ENCODE results near the gene FAM193A. TPM values are rescaled to one million over a fixed set of nuclear protein-coding genes. Genes with fewer than 3 reads are reported as not detected.

Gene FAM193A
- total RNA-seq, 6 donors from 2014 or later: 23.7 to 87.0 (median 27.1) TPM

DNA sequence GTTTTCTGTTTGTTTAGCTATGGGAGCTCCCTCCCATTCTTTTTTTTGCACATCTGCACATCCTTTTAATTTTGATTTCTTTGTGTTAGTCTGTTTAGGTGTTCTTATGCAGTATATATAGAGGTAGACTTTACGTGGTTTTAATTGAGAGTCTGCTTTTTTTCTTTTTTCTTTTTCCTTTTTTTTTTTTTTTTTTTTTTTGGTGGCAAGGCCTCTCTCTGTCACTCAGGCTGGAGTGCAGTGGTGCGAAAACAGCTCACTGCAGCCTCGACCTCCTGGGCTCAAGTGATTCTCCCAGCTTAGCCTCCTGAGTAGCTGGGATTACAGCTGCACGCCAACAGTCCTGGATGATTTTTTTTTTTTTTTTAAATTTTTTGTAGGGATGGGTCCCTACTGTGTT is 68.2 kb downstream of the FAM193A start:
- Histone ChIP-seq H3K27ac (no peak overlapping the region), H3K4me3 (no peak overlapping the region), H3K27me3 (no peaks in the 10 kb centered on the region), H3K4me1 (peaks cover 8 to 17% (median 10%) of the 10 kb centered on the region in 4 donors), H3K9me3 (no peaks in the 10 kb centered on the region), H3K36me3 (no peaks in the 10 kb centered on the region)
- ATAC-seq (ENCODE audit: low FRiP score in 2 of 2): no peak
- DNase-seq: no peak
- TF ChIP-seq EP300 (IDR thresholded peaks at IDR 0.05): no peak
- TF ChIP-seq POLR2A (IDR thresholded peaks at IDR 0.05): no peak
- TF ChIP-seq, protein P1, sequence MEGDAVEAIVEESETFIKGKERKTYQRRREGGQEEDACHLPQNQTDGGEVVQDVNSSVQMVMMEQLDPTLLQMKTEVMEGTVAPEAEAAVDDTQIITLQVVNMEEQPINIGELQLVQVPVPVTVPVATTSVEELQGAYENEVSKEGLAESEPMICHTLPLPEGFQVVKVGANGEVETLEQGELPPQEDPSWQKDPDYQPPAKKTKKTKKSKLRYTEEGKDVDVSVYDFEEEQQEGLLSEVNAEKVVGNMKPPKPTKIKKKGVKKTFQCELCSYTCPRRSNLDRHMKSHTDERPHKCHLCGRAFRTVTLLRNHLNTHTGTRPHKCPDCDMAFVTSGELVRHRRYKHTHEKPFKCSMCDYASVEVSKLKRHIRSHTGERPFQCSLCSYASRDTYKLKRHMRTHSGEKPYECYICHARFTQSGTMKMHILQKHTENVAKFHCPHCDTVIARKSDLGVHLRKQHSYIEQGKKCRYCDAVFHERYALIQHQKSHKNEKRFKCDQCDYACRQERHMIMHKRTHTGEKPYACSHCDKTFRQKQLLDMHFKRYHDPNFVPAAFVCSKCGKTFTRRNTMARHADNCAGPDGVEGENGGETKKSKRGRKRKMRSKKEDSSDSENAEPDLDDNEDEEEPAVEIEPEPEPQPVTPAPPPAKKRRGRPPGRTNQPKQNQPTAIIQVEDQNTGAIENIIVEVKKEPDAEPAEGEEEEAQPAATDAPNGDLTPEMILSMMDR (IDR thresholded peaks at IDR 0.05): no peak
- no peak for TF ChIP-seq POLR2AphosphoS5 (IDR thresholded peaks at IDR 0.05)
- 84 to 89% methylated on average over 4 of the region's 4 CpGs for WGBS, 2 donors

DNA sequence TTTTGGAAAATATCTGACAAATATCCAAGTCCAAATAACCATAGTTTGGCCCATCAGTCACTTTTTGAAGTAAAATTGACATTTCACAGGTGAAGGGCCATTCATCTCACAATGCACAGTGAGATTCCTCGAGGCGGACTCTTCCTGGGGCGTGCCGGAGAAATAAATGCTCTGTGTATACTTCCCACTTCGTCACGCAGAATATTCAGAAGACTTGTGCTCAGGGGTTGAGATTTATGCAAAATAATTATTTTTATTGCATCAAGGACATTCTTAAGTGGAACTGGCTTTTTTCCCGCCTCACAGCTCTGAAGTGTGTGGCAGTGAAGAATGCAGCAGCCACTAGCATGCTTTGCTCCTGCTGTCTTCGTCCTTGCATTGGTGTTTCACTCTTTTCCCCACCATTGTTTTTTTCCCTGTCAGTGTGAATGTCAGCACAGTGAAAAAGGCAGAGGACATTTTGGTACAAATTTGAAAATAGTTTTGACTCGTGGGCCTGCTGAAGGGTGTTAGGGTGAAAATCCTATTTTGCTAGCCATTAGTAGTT is 70.6 kb downstream of the FAM193A start:
- Histone ChIP-seq H3K27me3 (no peaks in the 10 kb centered on the region), H3K36me3 (no peaks in the 10 kb centered on the region), H3K9me3 (no peaks in the 10 kb centered on the region), H3K27ac (no peak overlapping the region), H3K4me1 (peaks cover 8 to 11% (median 10%) of the 10 kb centered on the region in 4 donors), H3K4me3 (no peak overlapping the region)
- 69 to 83% methylated on average over 9 of the region's 9 CpGs for WGBS, 2 donors
- TF ChIP-seq EP300 (IDR thresholded peaks at IDR 0.05) (no peak), POLR2AphosphoS5 (IDR thresholded peaks at IDR 0.05) (no peak), POLR2A (IDR thresholded peaks at IDR 0.05) (no peak)
- TF ChIP-seq, protein P1 (IDR thresholded peaks at IDR 0.05): no peak
- ATAC-seq (ENCODE audit: low FRiP score in 2 of 2) (no peak), DNase-seq (no peak)

- H3K4me3 ChIP-seq: no peak overlapping the region
- no peaks in the 10 kb centered on the region for H3K9me3 ChIP-seq
- 92 to 95% methylated on average over 10 of the region's 10 CpGs for WGBS, 2 donors
- peaks cover 8 to 11% (median 10%) of the 10 kb centered on the region in 4 donors for H3K4me1 ChIP-seq
- TF ChIP-seq, protein P1 (IDR thresholded peaks at IDR 0.05): no peak
- TF ChIP-seq EP300 (IDR thresholded peaks at IDR 0.05): no peak
- TF ChIP-seq POLR2AphosphoS5 (IDR thresholded peaks at IDR 0.05): no peak
- TF ChIP-seq POLR2A (IDR thresholded peaks at IDR 0.05): no peak
- no peak overlapping the region for H3K27ac ChIP-seq
- no peaks in the 10 kb centered on the region for H3K36me3 ChIP-seq
- no peaks in the 10 kb centered on the region for H3K27me3 ChIP-seq
- no peak for ATAC-seq (ENCODE audit: low FRiP score in 2 of 2)
- no peak for DNase-seq
Observed at GRCh38 chr4:2607822-2608221, 71.4 kb downstream of the FAM193A start.

DNA sequence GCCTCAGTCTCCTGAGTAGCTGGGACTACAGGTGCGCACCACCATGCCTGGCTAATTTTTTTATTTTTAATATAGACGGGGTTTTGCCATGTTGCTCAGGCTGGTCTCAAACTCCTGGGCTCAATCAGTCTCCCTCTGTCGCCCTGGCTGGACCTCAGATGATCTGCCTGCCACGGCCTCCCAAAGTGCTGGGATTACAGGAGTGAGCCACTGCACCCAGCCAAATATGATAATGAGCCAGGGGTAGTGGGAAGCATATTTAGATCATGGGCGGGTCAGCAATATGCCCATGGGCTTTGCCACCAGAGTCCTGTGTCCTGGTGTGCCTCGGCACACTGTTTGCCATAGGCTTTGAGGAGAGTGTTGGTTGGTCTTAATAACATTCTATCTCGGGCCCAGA is 71.8 kb downstream of the FAM193A start:
- no peak for DNase-seq
- no peaks in the 10 kb centered on the region for H3K36me3 ChIP-seq
- H3K27me3 ChIP-seq: no peaks in the 10 kb centered on the region
- H3K9me3 ChIP-seq: no peaks in the 10 kb centered on the region
- 94 to 95% methylated on average over 6 to 7 of the region's 7 CpGs for WGBS, 2 donors
- ATAC-seq (ENCODE audit: low FRiP score in 2 of 2): no peak
- no peak for TF ChIP-seq POLR2AphosphoS5 (IDR thresholded peaks at IDR 0.05)
- peaks cover 8 to 11% (median 10%) of the 10 kb centered on the region in 4 donors for H3K4me1 ChIP-seq
- H3K27ac ChIP-seq: no peak overlapping the region
- no peak overlapping the region for H3K4me3 ChIP-seq

- Histone ChIP-seq H3K27me3 (no peaks in the 10 kb centered on the region), H3K4me3 (no peak overlapping the region), H3K36me3 (no peaks in the 10 kb centered on the region), H3K27ac (no peak overlapping the region), H3K9me3 (no peaks in the 10 kb centered on the region), H3K4me1 (peaks cover 0 to 15% (median 3%) of the 10 kb centered on the region in 4 donors)
- ATAC-seq (ENCODE audit: low FRiP score in 2 of 2) (no peak), DNase-seq (no peak)
- 91 to 94% methylated on average over 14 of the region's 14 CpGs for WGBS, 2 donors
- TF ChIP-seq POLR2AphosphoS5 (IDR thresholded peaks at IDR 0.05): no peak
- TF ChIP-seq POLR2A (IDR thresholded peaks at IDR 0.05): no peak
- TF ChIP-seq, protein P1 (IDR thresholded peaks at IDR 0.05): no peak
Observed at GRCh38 chr4:2615821-2616220, 79.4 kb downstream of the FAM193A start.
